PFSK-1 (cell line): Measurements from ENCODE around the gene TICRR.

Experiments
- FOXP2 ChIP-seq: optimal IDR thresholded peaks from 2 replicates; pipeline ENCODE3; 2011; ENCODE audit warnings: borderline replicate concordance, control low read depth, inconsistent platforms; ENCODE audit not compliant: insufficient read depth; ENCODE audit errors: extremely low read length, extremely low read depth
- POLR2AphosphoS5 ChIP-seq: IDR thresholded peaks from 2 replicates; pipeline ENCODE4 v1.6.1; 2012; ENCODE audit warnings: low read depth, mild to moderate bottlenecking, control low read depth, low read length, moderate library complexity
- REST ChIP-seq, 2 experiments: IDR thresholded peaks; 2 replicates each; pipeline versions ENCODE4 v1.6.1 to v1.8.0; 2011 to 2012; ENCODE audit warnings: low read depth in 2 of 2, low read length in 2 of 2, control low read depth in 1 of 2, inconsistent platforms in 1 of 2, mild to moderate bottlenecking in 1 of 2, moderate library complexity in 1 of 2; ENCODE audit not compliant: insufficient read depth in 1 of 2
- SIN3A ChIP-seq: IDR thresholded peaks from 2 replicates; pipeline ENCODE4 v1.6.1; 2012; ENCODE audit warnings: mild to moderate bottlenecking, low read length, moderate library complexity, borderline replicate concordance; ENCODE audit not compliant: insufficient read depth
- TAF1 ChIP-seq: IDR thresholded peaks from 2 replicates; pipeline ENCODE4 v1.6.1; 2012; ENCODE audit warnings: low read length, control low read depth, borderline replicate concordance; ENCODE audit not compliant: insufficient read depth

GRCh38 chr15:89669941-89670340, 94.7 kb downstream of the TICRR start:
- TF ChIP-seq REST (IDR thresholded peaks at IDR 0.05; ENCODE audit: insufficient read depth in 1 of 2, low read depth in 2 of 2, low read length in 2 of 2) (no peak), POLR2AphosphoS5 (no peak), FOXP2 (no peak), TAF1 (no peak), SIN3A (no peak)
